Calu3 (cell line): ENCODE measurements around the gene TECRL. TPM values are rescaled to one million over a fixed set of nuclear protein-coding genes. Genes with fewer than 3 reads are reported as not detected.

Experiments
- BruUV-seq: library from RNA; stranded (reverse); fragments of 400-500 nt; replicated peaks from 2 replicates; lab custom pipeline; 2021; lab: Mats Ljungman, UMichigan
- CTCF ChIA-PET: fragments of 300-600 bp; sonication (Branson Sonifier 250); formaldehyde crosslinking; loops from one replicate; lab custom pipeline; 2022; ENCODE audit warnings: antibody characterized with exemption; lab: Charles Lee
- DNase-seq: peaks from one replicate; pipeline ENCODE4 v3.0.0; 2022
- H3K27ac Mint-ChIP-seq: one replicate; pipeline ENCODE4 v1.8.0; 2022; ENCODE audit warnings: mixed read lengths; ENCODE audit not compliant: unreplicated experiment
- H3K27me3 Mint-ChIP-seq: one replicate; pipeline ENCODE4 v1.8.0; 2022; ENCODE audit warnings: mixed read lengths; ENCODE audit not compliant: unreplicated experiment
- H3K36me3 Mint-ChIP-seq: one replicate; pipeline ENCODE4 v1.8.0; 2022; ENCODE audit warnings: mild to moderate bottlenecking, moderate library complexity, mixed read lengths; ENCODE audit not compliant: insufficient read depth, unreplicated experiment
- H3K4me1 Mint-ChIP-seq: one replicate; pipeline ENCODE4 v1.8.0; 2022; ENCODE audit warnings: mild to moderate bottlenecking, low read depth, mixed read lengths; ENCODE audit not compliant: unreplicated experiment
- H3K4me3 Mint-ChIP-seq: one replicate; pipeline ENCODE4 v1.8.0; 2022; ENCODE audit warnings: mild to moderate bottlenecking, low read depth, moderate library complexity, mixed read lengths; ENCODE audit not compliant: unreplicated experiment
- H3K9me3 Mint-ChIP-seq: one replicate; pipeline ENCODE4 v1.8.0; 2022; ENCODE audit warnings: low read depth, mixed read lengths; ENCODE audit not compliant: unreplicated experiment
- intact Hi-C: fragments of 100-400 bp; cut with micrococcal nuclease; formaldehyde crosslinking; loops from one replicate; pipeline ENCODE4 v1.10.0; 2022; ENCODE audit not compliant: unreplicated experiment
- total RNA-seq: library from RNA; stranded (reverse); gene quantifications from 2 replicates; pipeline ENCODE4 v1.2.3, GENCODE V29; 2022
- TF ChIP-seq, protein P1 (sequence below): fragments of 200-600 bp; IDR thresholded peaks from one replicate; pipeline ENCODE4 v1.8.0; 2022; ENCODE audit warnings: antibody characterized with exemption; ENCODE audit not compliant: unreplicated experiment

Gene TECRL
- total RNA-seq, 1 experiment from 2014 or later = not detected

DNA sequence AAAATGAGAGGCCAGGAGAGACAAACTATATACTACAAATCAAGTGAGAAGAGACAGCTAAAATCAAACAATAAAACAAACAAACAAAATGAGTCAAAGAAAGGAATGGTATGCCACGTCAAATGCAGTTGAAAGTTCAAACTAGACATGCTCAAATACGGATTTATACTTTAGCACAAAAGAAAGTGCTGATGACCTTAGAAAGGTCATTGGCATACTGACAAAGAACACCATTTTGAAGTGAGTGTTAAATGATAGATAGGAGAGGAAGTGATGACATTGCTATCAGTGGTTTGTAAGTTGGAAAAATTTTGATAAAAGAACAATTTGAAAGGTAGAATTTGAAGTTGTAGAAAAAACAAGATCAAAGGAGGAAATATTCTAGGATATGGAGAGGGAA is 55.3 kb downstream of the TECRL start:
- no peak overlapping the region for H3K27ac Mint-ChIP-seq

GRCh38 chr4:64341711-64342110 is 67.5 kb downstream of the TECRL start:
- Mint-ChIP-seq H3K27me3 (no peaks in the 10 kb centered on the region), H3K27ac (no peak overlapping the region), H3K9me3 (peaks cover 4% of the 10 kb centered on the region), H3K36me3 (no peaks in the 10 kb centered on the region), H3K4me1 (no peaks in the 10 kb centered on the region), H3K4me3 (no peak overlapping the region)
- TF ChIP-seq, protein P1, sequence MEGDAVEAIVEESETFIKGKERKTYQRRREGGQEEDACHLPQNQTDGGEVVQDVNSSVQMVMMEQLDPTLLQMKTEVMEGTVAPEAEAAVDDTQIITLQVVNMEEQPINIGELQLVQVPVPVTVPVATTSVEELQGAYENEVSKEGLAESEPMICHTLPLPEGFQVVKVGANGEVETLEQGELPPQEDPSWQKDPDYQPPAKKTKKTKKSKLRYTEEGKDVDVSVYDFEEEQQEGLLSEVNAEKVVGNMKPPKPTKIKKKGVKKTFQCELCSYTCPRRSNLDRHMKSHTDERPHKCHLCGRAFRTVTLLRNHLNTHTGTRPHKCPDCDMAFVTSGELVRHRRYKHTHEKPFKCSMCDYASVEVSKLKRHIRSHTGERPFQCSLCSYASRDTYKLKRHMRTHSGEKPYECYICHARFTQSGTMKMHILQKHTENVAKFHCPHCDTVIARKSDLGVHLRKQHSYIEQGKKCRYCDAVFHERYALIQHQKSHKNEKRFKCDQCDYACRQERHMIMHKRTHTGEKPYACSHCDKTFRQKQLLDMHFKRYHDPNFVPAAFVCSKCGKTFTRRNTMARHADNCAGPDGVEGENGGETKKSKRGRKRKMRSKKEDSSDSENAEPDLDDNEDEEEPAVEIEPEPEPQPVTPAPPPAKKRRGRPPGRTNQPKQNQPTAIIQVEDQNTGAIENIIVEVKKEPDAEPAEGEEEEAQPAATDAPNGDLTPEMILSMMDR = no peak
- DNase-seq = no peak
- CTCF ChIA-PET = no interaction called here
- no TSS peak for BruUV-seq
- intact Hi-C loops = no loop called here

More for the DNA sequence above, 55.3 kb downstream of the TECRL start:
- intact Hi-C loops = no loop called here
- no TSS peak for BruUV-seq
- Mint-ChIP-seq H3K9me3 (no peaks in the 10 kb centered on the region), H3K36me3 (no peaks in the 10 kb centered on the region), H3K27me3 (no peaks in the 10 kb centered on the region), H3K4me1 (no peaks in the 10 kb centered on the region), H3K4me3 (no peak overlapping the region)
- DNase-seq = no peak
- TF ChIP-seq, protein P1 = no peak
- CTCF ChIA-PET = no interaction called here

GRCh38 chr4:64340218-64341110 is 68.8 kb downstream of the TECRL start:
- TF ChIP-seq, protein P1 = no peak
- H3K4me3 Mint-ChIP-seq = no peak overlapping the region

DNA sequence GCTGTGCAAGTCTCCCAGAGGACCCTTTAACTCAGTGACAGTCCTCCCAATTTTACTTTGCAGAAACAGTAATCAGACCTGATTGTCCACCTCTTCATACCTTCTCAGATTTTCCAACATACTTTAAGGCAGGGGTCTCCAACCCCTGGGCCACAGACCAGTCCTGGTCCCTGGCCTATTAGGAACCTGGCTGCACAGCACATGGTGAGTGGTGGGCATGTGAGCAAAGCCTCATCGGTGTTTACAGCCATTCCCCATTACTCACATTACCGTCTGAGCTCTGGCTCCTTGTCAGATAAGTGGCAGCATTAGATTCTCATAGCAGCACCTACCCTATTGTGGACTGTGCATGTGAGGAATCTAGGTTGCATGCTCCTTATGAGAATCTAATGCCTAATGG is 74.3 kb downstream of the TECRL start:
- no peaks in the 10 kb centered on the region for H3K4me1 Mint-ChIP-seq
- no peaks in the 10 kb centered on the region for H3K36me3 Mint-ChIP-seq
- peaks cover 8% of the 10 kb centered on the region for H3K9me3 Mint-ChIP-seq
- CTCF ChIA-PET = no interaction called here
- H3K27ac Mint-ChIP-seq = no peak overlapping the region
- no peaks in the 10 kb centered on the region for H3K27me3 Mint-ChIP-seq
- H3K4me3 Mint-ChIP-seq = no peak overlapping the region
- TF ChIP-seq, protein P1 = no peak
- intact Hi-C loops = no loop called here
- DNase-seq = no peak
- no TSS peak for BruUV-seq

More at GRCh38 chr4:64340218-64341110, 68.8 kb downstream of the TECRL start:
- BruUV-seq = no TSS peak
- DNase-seq = no peak
- Mint-ChIP-seq H3K27me3 (no peaks in the 10 kb centered on the region), H3K36me3 (no peaks in the 10 kb centered on the region), H3K4me1 (no peaks in the 10 kb centered on the region), H3K27ac (no peak overlapping the region), H3K9me3 (peaks cover 8% of the 10 kb centered on the region)
- CTCF ChIA-PET = interaction anchor here (0.6 kb wide), 1 partner anchor 78 kb away, joined by 3 read pairs; no protein-coding TSS in a partner anchor
- intact Hi-C loops = no loop called here
